GM12891 (cell line): ENCODE data around the gene WSB2.

Source experiments
- PAX5 ChIP-seq: IDR thresholded peaks from 2 replicates; pipeline ENCODE4 v1.6.1; 2011; ENCODE audit warnings: low read length, moderate library complexity, mild to moderate bottlenecking; ENCODE audit not compliant: insufficient read depth, severe bottlenecking
- POLR2A ChIP-seq: IDR thresholded peaks from 2 replicates; pipeline ENCODE4 v1.6.1; 2011; ENCODE audit warnings: low read depth, low read length, control low read depth
- POLR2AphosphoS5 ChIP-seq: IDR thresholded peaks from 2 replicates; pipeline ENCODE4 v1.6.1; 2011; ENCODE audit warnings: low read depth, low read length, control low read depth
- TAF1 ChIP-seq: IDR thresholded peaks from 2 replicates; pipeline ENCODE4 v1.6.1; 2011; ENCODE audit warnings: low read depth, low read length, control low read depth

- no peak for TF ChIP-seq POLR2AphosphoS5
- no peak for TF ChIP-seq POLR2A
- TF ChIP-seq TAF1: no peak
- no peak for TF ChIP-seq PAX5
Observed at GRCh38 chr12:117986705-117987469, 74.1 kb downstream of the WSB2 start.
